GM21717 (cell line): Measurements from ENCODE around the gene C8A.

Experiments used
- ATAC-seq: cut with Tn5 transposase; IDR thresholded peaks from one replicate; pipeline ENCODE4 v1.9.1; 2021; ENCODE audit warnings: mild to moderate bottlenecking, moderate library complexity; ENCODE audit not compliant: unreplicated experiment

C8A gene

DNA sequence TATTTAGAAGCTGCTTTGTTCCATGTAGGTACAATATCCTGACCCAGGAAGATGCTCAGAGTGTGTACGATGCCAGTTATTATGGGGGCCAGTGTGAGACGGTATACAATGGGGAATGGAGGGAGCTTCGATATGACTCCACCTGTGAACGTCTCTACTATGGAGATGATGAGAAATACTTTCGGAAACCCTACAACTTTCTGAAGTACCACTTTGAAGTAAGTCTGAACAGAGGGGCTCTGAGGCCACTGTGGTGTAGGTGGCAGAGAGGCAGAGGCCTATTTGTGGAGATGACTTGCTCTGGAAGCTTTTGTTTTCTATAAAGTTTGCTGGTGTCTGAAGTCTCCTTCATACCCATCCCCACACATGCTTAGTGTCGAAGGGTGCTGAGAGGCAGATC, 26.8 kb downstream of the C8A start:
- ATAC-seq: no peak

DNA sequence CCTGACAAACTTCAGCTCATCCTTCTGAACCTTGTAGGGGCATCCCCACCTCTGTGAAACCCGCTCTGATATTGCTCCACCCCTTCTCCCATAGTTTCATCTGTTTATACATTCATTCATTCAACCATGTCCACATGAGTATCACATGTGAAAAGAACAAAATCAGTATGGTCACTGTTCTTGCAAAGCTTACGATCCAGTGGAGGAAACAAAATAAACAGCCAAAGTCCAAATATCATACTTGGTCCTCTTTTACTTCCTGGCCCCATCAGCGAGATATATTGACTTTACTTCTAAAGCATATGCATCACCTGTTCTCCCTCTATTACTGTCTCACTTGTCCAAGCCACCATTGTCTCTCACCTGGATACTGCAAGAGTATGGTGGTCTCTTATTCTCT, 35.6 kb downstream of the C8A start:
- no peak for ATAC-seq

- ATAC-seq: no peak
These were observed 39.4 kb downstream of the C8A start for GRCh38 chr1:56894014-56894413.

DNA sequence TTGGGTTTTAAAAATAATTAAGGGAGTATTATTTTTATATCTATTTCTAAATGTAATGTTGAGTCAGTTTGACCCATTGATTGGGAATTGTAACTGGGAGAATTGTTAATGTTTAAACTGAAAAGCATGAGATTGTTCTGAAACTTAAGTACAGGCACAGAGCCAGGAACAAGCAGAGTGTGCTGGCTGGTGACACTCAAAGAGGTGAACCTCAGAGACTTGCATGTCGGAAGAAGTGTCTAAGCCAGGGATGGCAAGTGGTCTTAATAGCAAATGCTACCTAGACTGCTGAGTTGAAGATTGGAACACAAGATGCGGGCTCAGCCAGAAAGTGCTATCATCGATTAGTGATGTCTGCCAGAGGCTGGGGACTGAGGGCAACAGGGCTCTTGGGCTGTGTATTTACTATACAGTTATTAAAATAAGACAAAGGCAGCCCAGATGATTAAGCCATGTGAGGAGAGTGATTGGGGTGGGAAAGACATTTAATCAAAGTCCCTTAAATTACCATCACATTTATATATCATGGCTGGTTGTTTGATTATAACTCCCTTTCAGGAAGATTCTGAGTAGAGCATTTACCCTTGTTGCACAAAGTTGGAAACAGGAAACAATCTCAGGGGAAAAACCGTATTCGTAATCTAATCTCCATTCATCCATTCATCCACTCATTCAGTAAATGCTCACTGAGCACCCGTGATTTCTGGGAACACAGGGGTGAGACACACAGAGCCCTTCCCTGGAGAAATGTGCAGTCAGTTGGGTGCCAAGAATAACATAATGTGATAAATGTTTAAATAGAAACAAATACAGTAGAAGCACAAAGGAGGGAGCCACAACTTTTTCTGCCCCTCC, 42.8 kb downstream of the C8A start:
- ATAC-seq: no peak

GRCh38 chr1:56898005-56898373, 43.4 kb downstream of the C8A start:
- ATAC-seq: no peak

DNA sequence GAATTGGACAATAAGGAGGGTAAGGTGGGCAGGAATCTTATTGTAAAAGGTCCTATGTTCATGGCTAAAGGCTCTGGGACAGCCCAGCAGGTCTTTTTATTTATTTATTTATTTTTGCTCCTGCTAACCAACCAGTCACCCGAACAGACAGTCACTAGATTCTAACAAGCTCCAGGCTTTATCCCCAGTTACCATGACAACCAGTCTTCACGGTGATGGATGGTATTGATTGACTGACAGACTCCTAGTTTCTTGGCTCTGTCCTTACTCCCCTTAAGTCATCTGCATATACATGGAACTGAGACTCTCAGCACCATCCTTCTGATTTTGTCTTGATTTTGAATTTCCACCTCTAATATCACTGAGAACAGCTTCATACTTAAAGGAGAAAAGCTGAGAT, 44.3 kb downstream of the C8A start:
- no peak for ATAC-seq

DNA sequence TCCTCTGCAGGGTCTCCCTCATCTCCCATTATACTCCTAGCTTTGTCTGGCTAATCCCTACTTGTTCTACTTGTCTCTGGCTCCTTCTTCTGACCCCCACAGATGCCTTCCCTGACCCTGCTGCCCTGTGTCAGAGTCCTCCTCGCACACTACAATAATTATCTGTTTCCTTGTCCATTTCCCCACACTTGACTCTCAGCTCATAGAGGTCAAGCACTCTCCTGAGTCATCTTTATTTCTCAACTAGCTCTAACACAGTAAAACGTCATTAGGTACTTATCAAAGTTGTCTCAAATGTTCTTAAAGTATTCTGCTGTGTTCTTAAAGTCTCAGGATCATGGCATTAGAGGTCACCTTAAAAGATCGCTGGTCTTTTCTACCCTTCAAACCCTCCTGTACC, 47.1 kb downstream of the C8A start:
- ATAC-seq: no peak

- no peak for ATAC-seq
These were observed 49.2 kb downstream of the C8A start for GRCh38 chr1:56903778-56904177.

DNA sequence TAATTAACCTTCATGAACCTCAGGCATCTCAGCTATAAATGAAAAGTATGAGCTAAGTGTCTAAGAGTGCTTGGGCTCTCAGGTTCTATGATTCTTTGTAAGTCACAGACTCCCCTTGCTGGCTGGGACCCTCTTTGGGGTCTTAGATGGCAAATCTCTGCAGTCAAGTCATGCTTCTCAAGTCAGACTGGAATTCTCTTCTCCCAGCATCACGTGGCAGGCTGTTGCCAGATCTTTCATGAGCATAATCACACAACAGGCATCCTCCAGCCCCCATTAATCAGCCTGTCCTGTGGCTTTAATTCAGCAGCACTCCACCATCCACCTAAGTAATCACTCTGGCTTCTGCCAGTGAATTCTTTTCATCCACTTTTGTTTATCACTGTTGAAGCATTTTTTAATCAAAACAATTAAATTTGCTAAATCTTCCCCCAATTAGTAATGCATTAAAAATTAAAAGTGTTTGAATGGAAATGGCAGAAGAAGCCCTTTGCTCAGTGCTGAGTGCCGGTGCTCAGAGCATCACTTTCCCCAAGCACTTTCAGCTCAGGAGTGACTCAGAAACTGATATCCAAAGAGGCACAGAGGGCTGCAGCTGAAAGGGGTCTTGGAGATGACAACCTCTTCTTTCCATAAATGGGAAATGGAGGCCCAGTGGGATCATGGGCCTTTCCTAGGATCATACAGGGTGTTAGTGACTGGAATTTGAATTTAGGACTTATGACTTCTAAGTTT, 50.2 kb downstream of the C8A start:
- ATAC-seq: no peak

DNA sequence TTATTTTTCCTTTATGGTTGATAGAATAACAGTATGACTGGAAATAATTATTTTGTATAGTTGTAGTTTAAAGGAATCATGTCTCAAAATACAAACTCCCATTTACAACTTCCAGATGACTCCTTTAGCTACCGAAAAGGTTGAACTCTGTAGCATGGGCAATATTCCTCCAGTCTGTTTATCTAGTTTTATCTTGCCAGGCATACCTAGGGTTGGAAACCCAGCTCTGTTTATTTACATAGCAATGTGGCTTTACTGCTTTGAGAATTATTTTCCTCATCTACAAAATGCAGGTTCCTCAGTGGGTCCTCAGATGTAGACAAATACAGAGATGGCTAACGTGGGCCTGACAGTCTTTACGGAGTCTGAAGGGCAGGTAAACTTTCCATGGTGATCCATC, 51.1 kb downstream of the C8A start:
- no peak for ATAC-seq

DNA sequence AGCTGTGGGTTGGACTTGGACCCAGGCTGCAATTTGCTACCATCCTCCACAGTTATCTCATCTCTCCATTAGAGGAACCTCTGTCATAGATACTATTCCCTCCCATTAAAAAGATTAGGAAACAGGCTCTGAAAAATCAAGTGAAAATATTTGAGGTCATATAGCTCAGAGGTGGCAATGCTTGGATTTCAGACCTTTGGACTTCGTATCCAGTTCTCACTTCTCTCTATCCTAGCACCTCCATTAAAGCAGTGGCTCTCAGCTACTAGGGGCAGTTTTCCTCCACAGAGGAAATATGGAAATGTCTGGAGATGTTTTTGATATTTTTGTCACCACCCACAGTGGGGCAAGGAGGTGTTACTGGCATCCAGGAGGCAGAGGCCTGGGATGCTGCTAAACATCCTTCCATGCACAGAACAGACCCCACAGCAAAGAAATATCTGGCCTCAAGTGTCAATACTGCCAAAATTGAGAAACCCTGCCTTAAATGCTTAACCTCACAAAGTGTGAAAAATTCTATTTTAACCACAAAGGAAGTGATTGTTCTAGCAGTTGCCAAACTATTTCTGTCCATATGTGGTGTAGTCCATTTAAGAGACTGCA, 54.1 kb downstream of the C8A start:
- no peak for ATAC-seq

GRCh38 chr1:56910441-56910985, 55.9 kb downstream of the C8A start:
- ATAC-seq: no peak

DNA sequence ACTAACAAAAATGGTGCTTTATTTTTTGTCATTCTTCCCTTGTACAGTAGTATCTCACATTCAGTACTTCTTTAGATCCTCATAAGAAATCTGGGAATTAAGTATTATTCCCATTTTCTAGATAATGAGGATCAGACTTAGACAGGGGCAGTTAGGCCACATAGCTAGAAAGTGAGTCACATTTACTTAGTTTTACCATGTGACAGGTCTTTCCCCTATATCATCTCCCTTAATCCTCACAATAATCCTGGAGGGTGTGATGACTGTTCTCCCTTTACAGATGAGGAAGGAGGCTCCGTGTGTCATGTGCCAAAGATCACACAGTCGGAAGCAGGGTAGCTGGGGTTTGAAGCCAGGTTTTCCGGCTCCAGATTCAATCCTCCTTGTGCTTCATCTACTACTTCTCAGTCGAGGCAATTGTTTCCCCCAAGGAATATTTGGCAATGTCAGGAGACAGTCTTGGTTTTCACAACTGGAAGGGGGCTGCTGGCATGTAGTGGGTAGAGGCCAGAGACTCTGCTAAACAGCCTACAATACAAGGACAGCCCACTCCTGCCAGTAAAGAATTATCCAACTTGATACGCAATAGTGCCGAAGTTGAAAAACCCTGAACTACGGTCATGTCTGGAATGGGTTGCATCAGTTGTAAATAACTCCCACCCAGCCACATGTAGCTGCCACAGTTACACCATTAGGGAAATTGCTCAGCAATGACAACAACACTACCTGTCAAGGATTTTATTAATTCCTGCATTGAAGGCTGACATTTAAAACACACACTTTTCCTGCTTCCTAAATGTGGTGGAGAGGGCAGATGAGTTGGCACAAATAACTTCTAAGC, 56.7 kb downstream of the C8A start:
- no peak for ATAC-seq

DNA sequence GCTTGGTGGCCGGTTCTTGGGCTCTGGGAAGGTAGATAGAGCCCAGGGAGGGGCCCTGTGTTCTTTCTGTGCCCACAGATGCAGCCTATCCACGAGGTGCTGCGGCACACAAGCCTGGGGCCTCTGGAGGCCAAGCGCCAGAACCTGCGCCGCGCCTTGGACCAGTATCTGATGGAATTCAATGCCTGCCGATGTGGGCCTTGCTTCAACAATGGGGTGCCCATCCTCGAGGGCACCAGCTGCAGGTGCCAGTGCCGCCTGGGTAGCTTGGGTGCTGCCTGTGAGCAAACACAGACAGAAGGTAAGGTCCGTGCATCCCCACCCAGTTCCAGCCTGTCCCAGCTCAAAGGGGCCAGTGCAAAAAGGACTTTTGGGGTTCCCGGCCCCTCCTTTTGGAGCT, 57.7 kb downstream of the C8A start:
- no peak for ATAC-seq

DNA sequence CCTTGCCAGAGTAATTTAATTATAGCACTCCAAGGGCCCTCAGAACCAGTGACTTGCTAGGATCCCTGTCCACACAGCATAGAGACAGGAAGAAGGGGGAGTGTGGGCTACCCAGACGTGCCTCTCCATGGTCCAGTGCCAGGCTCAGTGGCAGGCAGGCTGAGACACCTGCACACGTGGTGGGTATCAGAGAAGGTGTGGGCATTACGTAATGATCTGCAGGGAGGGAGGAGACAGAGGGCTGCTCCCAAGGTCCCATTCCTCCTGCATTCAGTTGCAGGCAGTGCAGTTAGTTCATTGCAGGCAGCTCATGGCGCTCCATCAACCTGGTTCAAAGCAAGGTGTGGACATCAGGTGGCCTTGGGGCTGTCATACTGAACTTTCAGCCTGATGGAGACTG, 61.4 kb downstream of the C8A start:
- no peak for ATAC-seq

GRCh38 chr1:56916630-56917029, 62.0 kb downstream of the C8A start:
- ATAC-seq: no peak

DNA sequence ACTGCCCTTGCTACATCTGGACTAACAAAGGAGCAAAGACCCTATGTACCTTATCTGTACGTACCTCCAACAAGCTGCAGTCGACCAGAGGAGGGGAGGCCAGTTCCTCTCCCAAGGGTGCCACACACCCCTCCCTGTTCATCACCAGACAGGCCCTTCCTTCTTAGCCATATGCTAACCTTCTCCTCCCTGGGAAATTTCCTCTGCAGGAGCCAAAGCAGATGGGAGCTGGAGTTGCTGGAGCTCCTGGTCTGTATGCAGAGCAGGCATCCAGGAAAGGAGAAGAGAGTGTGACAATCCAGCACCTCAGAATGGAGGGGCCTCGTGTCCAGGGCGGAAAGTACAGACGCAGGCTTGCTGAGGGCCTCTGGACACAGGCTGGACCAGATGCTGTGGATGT, 62.8 kb downstream of the C8A start:
- no peak for ATAC-seq

DNA sequence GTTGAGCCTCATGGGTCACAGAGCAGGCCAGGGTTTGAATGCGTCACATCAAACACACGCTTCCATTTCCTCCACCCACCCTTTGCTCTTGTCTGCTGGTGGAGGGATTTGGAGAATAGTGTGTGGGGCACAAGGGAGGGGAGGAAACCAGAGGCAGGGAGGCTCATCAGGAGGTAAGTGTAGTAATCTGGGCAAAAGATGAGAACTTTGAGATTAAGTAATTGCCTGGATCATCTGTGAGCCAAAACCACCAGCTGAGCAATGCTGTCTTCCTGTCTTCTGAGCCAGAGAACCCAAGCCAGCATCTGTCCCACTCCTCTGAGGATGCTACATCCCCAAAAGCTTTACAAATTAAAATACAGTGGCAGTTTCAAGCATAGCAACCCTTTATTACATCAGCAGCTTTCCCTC, 66.0 kb downstream of the C8A start:
- no peak for ATAC-seq

DNA sequence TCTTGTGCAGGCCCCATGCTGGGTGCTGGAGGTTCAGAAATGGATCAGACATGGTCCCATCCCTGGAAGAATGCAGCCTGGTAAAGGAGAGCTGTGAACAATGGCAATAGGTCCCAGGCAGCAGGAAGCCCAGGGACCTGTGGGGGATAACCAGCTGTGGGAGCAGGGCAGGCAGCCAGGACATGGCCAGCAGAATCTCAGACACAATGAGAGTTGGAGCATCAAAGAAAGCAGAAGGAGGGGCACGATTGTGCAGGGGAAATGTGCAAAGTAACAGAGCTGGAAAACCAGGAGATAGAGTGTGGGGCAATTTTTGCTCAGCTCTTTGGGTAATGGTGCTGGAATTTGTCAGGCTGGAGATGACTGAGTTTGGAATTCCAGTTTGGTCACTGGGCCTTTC, 66.9 kb downstream of the C8A start:
- ATAC-seq: no peak

DNA sequence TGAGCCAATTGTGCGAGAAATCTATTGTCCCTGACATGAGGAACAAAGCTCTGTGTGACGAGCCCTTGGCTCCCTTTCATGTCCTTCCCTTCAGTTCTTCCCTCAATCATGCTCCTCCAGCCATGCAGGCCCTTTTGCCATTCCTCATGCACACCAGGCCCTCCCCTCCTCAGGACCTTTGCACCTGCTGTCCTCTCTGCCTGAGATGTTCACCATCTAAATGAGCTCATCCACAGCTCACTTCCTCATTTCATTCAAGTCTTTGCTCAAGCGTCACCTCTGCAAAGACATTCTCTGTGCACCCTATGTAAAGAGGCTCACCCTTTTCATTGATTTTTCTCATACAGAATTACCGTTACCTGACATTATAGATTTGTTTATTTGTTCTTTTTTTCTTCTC, 67.5 kb downstream of the C8A start:
- no peak for ATAC-seq

GRCh38 chr1:56922507-56922906, 67.9 kb downstream of the C8A start:
- no peak for ATAC-seq
